Nephron (organoid): ENCODE data around the gene PPP1R14C.

Experiments used
- H3K27ac Mint-ChIP-seq, 3 experiments: 2 replicates each; pipeline ENCODE4 v1.8.0; 2020; ENCODE audit warnings: mixed read lengths in 3 of 3, mild to moderate bottlenecking in 2 of 3, moderate library complexity in 1 of 3
- H3K27me3 Mint-ChIP-seq: 2 replicates; pipeline ENCODE4 v1.8.0; 2021; ENCODE audit warnings: low read depth, mild to moderate bottlenecking, moderate library complexity, mixed read lengths
- H3K36me3 Mint-ChIP-seq: 2 replicates; pipeline ENCODE4 v1.8.0; 2020; ENCODE audit warnings: low read depth, mixed read lengths
- H3K4me1 Mint-ChIP-seq: 2 replicates; pipeline ENCODE4 v1.8.0; 2020; ENCODE audit warnings: mixed read lengths
- H3K4me3 Mint-ChIP-seq, 3 experiments: 2 replicates each; pipeline ENCODE4 v1.8.0; 2020; ENCODE audit warnings: mild to moderate bottlenecking in 3 of 3, mixed read lengths in 3 of 3, moderate library complexity in 2 of 3
- H3K9me3 Mint-ChIP-seq: 2 replicates; pipeline ENCODE4 v1.8.0; 2020; ENCODE audit warnings: mixed read lengths
- TF ChIP-seq, protein P1 (sequence below), 3 experiments: fragments of 200-600 bp; sonication (generic); IDR thresholded peaks; one replicate each; pipeline ENCODE4 v1.5.0; 2021; ENCODE audit warnings: antibody characterized with exemption in 3 of 3; ENCODE audit not compliant: unreplicated experiment in 3 of 3

The PPP1R14C gene

DNA sequence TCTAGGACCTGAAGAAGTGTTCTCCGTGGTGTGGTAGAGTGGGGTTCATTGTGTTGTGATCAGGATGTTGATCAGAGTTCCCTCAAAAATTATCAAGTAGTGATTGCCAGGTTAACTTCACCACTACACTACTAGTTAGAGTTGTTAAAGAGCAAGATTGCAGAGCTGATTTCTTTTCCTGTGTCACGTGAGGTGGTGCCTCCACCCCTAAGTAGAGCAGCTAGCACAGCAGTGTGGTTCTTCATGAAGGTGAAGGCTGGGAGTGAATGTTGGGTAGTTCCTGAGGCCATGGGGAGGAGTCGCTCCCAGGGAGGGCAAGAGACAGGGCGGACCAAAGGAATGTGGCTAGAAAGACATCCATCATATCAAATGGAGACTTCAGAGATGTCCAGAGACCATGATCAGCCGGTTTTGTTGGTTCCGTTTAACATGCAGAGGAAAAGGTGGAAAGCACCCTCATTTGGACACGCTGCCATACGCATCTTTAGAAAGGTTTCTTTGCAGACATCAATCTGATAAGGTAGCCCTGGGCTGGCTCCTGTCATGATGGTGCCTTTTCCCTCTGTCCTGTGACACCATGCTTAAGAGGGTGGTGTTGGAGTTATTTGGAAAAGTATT lies 146.7 kb downstream of the PPP1R14C start:
- H3K27me3 Mint-ChIP-seq = peaks cover 16% of the 10 kb centered on the region
- TF ChIP-seq, protein P1, sequence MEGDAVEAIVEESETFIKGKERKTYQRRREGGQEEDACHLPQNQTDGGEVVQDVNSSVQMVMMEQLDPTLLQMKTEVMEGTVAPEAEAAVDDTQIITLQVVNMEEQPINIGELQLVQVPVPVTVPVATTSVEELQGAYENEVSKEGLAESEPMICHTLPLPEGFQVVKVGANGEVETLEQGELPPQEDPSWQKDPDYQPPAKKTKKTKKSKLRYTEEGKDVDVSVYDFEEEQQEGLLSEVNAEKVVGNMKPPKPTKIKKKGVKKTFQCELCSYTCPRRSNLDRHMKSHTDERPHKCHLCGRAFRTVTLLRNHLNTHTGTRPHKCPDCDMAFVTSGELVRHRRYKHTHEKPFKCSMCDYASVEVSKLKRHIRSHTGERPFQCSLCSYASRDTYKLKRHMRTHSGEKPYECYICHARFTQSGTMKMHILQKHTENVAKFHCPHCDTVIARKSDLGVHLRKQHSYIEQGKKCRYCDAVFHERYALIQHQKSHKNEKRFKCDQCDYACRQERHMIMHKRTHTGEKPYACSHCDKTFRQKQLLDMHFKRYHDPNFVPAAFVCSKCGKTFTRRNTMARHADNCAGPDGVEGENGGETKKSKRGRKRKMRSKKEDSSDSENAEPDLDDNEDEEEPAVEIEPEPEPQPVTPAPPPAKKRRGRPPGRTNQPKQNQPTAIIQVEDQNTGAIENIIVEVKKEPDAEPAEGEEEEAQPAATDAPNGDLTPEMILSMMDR (IDR thresholded peaks at IDR 0.05; ENCODE audit: unreplicated experiment in 3 of 3) = no peak
- no peaks in the 10 kb centered on the region for H3K36me3 Mint-ChIP-seq
- peaks cover 30% of the 10 kb centered on the region for H3K4me1 Mint-ChIP-seq
- H3K27ac Mint-ChIP-seq = peak overlapping the region in 1 of 3 experiments; percentile 37
- H3K9me3 Mint-ChIP-seq = peaks cover 11% of the 10 kb centered on the region
- no peak overlapping the region for H3K4me3 Mint-ChIP-seq

DNA sequence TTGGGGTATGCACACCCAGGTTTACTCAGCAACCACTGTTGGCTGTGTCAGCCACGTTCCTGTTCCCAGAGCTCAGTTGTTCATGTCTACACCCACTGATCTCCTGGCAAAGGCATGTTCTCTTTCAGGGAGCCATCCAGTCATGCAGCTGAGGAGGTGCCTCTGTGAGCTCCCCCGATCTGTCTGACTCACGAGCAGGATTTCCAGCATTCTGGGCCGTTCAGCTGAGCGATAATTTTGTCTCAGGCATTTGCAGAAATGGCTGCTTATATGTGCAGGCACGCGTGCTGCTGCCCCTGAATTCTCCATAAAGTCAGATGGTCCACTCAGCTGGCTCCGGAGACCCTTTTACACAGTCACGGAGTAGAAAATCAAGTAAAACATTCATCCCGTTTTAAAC lies 147.6 kb downstream of the PPP1R14C start:
- TF ChIP-seq, protein P1 (IDR thresholded peaks at IDR 0.05; ENCODE audit: unreplicated experiment in 3 of 3) = no peak
- H3K4me3 Mint-ChIP-seq = no peak overlapping the region
- peak overlapping the region; percentile 17 to 63 (median 45) for H3K27ac Mint-ChIP-seq
- no peaks in the 10 kb centered on the region for H3K36me3 Mint-ChIP-seq
- peaks cover 16% of the 10 kb centered on the region for H3K27me3 Mint-ChIP-seq
- peaks cover 31% of the 10 kb centered on the region for H3K4me1 Mint-ChIP-seq
- peaks cover 11% of the 10 kb centered on the region for H3K9me3 Mint-ChIP-seq

DNA sequence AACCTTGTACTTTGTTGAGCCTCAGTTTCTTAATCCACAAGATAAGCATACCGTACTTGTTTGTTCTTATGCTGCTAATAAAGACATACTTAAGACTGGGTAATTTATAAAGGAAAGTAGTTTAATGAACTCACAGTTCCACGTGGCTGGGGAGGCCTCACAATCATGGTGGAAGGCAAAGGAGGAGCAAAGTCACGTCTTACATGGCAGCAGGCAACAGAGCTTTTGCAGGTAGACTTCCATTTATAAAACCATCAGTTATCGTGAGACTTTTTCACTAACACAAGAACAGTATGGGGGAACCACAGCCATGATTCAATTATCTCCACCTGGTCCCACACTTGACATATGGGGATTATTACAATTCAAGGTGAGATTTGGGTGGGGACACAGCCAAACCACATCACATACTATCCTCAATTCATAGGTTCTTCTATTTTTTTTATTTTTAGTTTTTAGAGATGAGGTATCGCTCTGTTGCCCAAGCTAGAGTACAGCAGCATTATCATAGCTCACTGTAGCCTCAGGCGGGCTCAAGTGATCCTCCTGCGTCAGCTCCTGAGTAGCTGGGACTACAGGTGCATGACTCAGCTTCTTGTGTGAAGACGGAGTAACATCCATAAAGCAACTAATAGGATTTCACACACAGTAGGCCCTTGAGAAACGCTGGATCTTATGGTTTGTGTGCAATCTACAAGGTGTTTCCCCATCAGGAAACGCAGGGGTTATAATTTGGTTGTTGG lies 149.3 kb downstream of the PPP1R14C start:
- H3K36me3 Mint-ChIP-seq = no peaks in the 10 kb centered on the region
- no peak overlapping the region for H3K4me3 Mint-ChIP-seq
- H3K27me3 Mint-ChIP-seq = peaks cover 17% of the 10 kb centered on the region
- no peak overlapping the region for H3K27ac Mint-ChIP-seq
- TF ChIP-seq, protein P1 (IDR thresholded peaks at IDR 0.05; ENCODE audit: unreplicated experiment in 3 of 3) = no peak
- H3K4me1 Mint-ChIP-seq = peaks cover 19% of the 10 kb centered on the region
- peaks cover 7% of the 10 kb centered on the region for H3K9me3 Mint-ChIP-seq

DNA sequence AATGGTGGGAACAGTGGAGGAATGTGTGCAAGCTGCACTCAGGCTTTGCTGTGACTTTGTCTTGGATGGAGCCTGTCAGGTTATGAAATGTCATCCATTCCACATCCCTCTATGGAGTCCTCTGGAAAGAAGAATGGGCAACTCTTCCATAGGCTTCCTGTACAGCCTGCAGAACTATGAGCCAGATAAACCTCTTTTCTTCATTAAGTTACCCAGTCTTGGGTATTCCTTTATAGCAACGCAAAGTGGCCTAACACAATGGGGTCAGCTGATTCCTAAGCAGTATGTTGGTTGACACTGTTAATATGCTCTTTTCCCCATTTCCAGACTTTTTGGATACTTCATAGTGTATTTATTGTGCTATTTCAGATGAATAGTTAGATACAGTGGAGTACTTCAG lies 150.2 kb downstream of the PPP1R14C start:
- peaks cover 16% of the 10 kb centered on the region for H3K9me3 Mint-ChIP-seq
- peaks cover 5% of the 10 kb centered on the region for H3K36me3 Mint-ChIP-seq
- H3K27me3 Mint-ChIP-seq = peaks cover 22% of the 10 kb centered on the region
- no peak overlapping the region for H3K4me3 Mint-ChIP-seq
- no peak overlapping the region for H3K27ac Mint-ChIP-seq
- TF ChIP-seq, protein P1 (IDR thresholded peaks at IDR 0.05; ENCODE audit: unreplicated experiment in 3 of 3) = no peak
- peaks cover 24% of the 10 kb centered on the region for H3K4me1 Mint-ChIP-seq

DNA sequence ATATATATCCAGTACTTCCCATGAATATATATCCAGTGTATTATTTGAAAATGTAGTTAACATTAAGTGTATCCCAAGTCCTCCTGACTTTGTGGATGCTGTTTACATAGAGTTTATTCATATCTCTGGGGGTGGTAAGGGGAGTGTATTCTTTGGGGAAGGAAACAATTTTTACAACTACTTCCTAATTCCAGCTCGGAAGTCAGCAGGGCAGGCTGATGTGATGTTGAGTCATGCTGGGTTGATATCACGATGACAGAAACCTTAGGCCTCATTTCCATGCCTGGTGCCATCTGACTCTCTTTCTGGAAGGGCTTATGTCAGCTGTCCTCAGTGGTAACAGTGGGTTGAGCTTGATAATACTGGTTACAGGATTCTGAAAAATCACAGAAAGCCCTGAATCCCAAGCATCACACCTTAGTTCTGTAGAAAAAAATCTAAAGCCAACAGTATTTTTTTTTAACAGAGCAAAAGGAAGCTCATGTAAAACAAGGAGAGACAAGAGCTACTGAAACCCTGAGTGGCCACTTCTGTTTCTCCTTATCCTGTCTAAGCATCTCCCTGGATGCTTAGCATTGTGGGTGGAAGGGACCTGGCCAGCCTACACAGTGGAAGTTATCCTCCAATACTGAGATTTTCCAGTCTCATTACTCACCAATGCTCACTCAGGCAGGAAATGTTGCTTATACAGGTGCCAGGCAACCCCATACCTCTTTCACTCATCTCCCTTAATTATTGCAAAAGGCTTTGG lies 150.8 kb downstream of the PPP1R14C start:
- H3K4me1 Mint-ChIP-seq = peaks cover 27% of the 10 kb centered on the region
- no peak overlapping the region for H3K4me3 Mint-ChIP-seq
- peaks cover 5% of the 10 kb centered on the region for H3K36me3 Mint-ChIP-seq
- peaks cover 23% of the 10 kb centered on the region for H3K27me3 Mint-ChIP-seq
- H3K27ac Mint-ChIP-seq = no peak overlapping the region
- TF ChIP-seq, protein P1 (IDR thresholded peaks at IDR 0.05; ENCODE audit: unreplicated experiment in 3 of 3) = no peak
- H3K9me3 Mint-ChIP-seq = peaks cover 18% of the 10 kb centered on the region
